K562 (cell line): ENCODE measurements around the gene FAM78A. TPM values are rescaled to one million over a fixed set of nuclear protein-coding genes. Genes with fewer than 3 reads are reported as not detected.
A peak's percentile ranks its signal among the peaks of the same experiment; 100 is the strongest.

Experiments
- ARID1B ChIP-seq: fragments of 450-650 bp; IDR thresholded peaks from 2 replicates; pipeline ENCODE4 v1.6.1; 2016; ENCODE audit warnings: antibody characterized with exemption, mild to moderate bottlenecking, inconsistent platforms
- CBFA2T2 ChIP-seq: fragments of 450-650 bp; conservative IDR thresholded peaks from 2 replicates; pipeline ENCODE4 v1.6.1; 2017; ENCODE audit warnings: mild to moderate bottlenecking
- CBFA2T3 ChIP-seq: fragments of 450-650 bp; IDR thresholded peaks from 2 replicates; pipeline ENCODE4 v1.6.1; 2017
- CREM ChIP-seq: IDR thresholded peaks from 2 replicates; pipeline ENCODE4 v1.6.1; 2014; ENCODE audit warnings: antibody characterized with exemption, low read depth
- E2F3 ChIP-seq: fragments of 250-450 bp; sonication (Bioruptor Pico); IDR thresholded peaks from 2 replicates; pipeline ENCODE4 v1.4.0; 2020; ENCODE audit warnings: mild to moderate bottlenecking
- EP300 ChIP-seq: IDR thresholded peaks from 2 replicates; pipeline ENCODE4 v1.6.1; 2012; ENCODE audit warnings: low read length, improper control_type of control experiment
- FOXJ2 ChIP-seq: fragments of 200-800 bp; sonication (Bioruptor generic); IDR thresholded peaks from 2 replicates; pipeline ENCODE4 v1.6.1; 2016; ENCODE audit warnings: missing genetic modification characterization, missing compliant biosample characterization
- HCFC1 ChIP-seq: IDR thresholded peaks from 2 replicates; pipeline ENCODE4 v1.6.1; 2012; ENCODE audit warnings: low read depth, low read length, improper control_type of control experiment
- MAZ ChIP-seq, 2 experiments: fragments of 450-650 bp in 1 of 2; sonication (generic) in 1 of 2; formaldehyde crosslinking; IDR thresholded peaks in 1 of 2; conservative IDR thresholded peaks in 1 of 2; 2 replicates each; pipeline versions ENCODE4 v1.4.0 to v1.5.0; 2020; ENCODE audit warnings: mild to moderate bottlenecking in 1 of 2, missing genetic modification reagents in 1 of 2
- NFE2 ChIP-seq: IDR thresholded peaks from 2 replicates; pipeline ENCODE4 v1.6.1; 2014; ENCODE audit warnings: antibody characterized with exemption, low read depth
- SMAD4 ChIP-seq: fragments of 250-450 bp; sonication (Bioruptor Pico); conservative IDR thresholded peaks from 2 replicates; pipeline ENCODE4 v1.8.0; 2021; ENCODE audit warnings: inconsistent platforms, mild to moderate bottlenecking, moderate library complexity
- TEAD4 ChIP-seq, 2 experiments: sonication (generic) in 1 of 2; formaldehyde crosslinking in 1 of 2; IDR thresholded peaks; 2 replicates each; pipeline versions ENCODE4 v1.6.1 to v1.8.0; 2012 to 2022; ENCODE audit warnings: borderline replicate concordance in 1 of 2, inconsistent platforms in 1 of 2, low read length in 1 of 2, mild to moderate bottlenecking in 1 of 2, missing genetic modification reagents in 1 of 2
- ZFX ChIP-seq: sonication (generic); formaldehyde crosslinking; IDR thresholded peaks from 2 replicates; pipeline ENCODE4 v1.8.0; 2022; ENCODE audit warnings: mild to moderate bottlenecking, missing genetic modification reagents, moderate library complexity
- polyA plus RNA-seq, 8 experiments: library from polyadenylated mRNA; depleted of rRNA in 4 of 8; stranded (reverse) in 5 of 8; unstranded in 3 of 8; fragments of >200 nt; fragmentation: Nextera tagmentation in 2 of 8; fragmentation: Illumina TruSeq in 1 of 8; extraction: Ambion mirVana in 2 of 8; extraction: Trizol in 1 of 8; gene quantifications; 2 replicates each; pipeline versions ENCODE4 v1.2.1 to v1.2.3, GENCODE V29; 2011 to 2014; ENCODE audit warnings: inconsistent platforms in 1 of 8, missing spikeins in 1 of 8
- total RNA-seq, 7 experiments: library from RNA; depleted of rRNA in 6 of 7; stranded (reverse); fragments of >200 nt in 6 of 7; fragmentation: Illumina TruSeq in 2 of 7; extraction: Trizol in 2 of 7; gene quantifications; 2 replicates each; pipeline versions ENCODE4 v1.2.1 to v1.2.3, GENCODE V29; 2011 to 2021; ENCODE audit warnings: low replicate concordance in 1 of 7
- TF ChIP-seq, protein P1 (sequence below): fragments of 450-650 bp; IDR thresholded peaks from 2 replicates; pipeline ENCODE4 v1.6.1; 2016
- TF ChIP-seq, protein P2 (sequence below): fragments of 150-350 bp; IDR thresholded peaks from 2 replicates; pipeline ENCODE4 v1.6.1; 2014; ENCODE audit warnings: low read depth, mild to moderate bottlenecking, low read length, borderline replicate concordance
- TF ChIP-seq, protein P3 (sequence below), 2 experiments: fragments of 450-650 bp; conservative IDR thresholded peaks; 2 replicates each; pipeline ENCODE4 v1.6.1; 2017; ENCODE audit warnings: mild to moderate bottlenecking in 2 of 2, moderate library complexity in 2 of 2

FAM78A gene
- total and polyA plus RNA-seq, 9 of the 15 experiments (the other 6 are each of a cell fraction or from before 2014, with no cell fraction given): 0.56 to 103 (median 55.2) TPM

DNA sequence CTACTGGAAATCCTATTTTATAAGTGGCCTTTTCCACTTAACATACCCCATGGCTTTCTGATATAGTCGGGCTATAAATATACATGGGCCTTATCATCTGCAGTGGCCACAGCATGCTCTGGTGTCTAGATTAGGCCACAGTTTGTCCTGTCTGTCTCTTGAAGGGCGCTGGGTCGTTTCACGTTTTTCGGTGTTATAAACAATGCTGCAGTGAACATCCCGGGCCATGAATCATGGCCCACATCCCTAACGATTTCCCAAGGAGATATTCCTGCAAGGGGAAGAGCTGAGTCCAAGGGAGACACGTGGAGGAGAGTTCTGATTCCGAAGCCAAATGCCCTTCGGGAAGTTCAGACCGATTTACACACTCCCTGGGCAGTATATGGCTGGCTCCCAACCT lies 21.6 kb upstream of the FAM78A start (continued):
- TF ChIP-seq SMAD4: 0 out of 2 replicates have a peak, but pooled peaks have one; percentile 16
- TF ChIP-seq E2F3: 0 out of 2 replicates have a peak, but pooled peaks have one; percentile 22
- no peak for TF ChIP-seq FOXJ2 (tag)
- peak; percentile 58 for TF ChIP-seq TEAD4 (IDR thresholded peaks at IDR 0.05; ENCODE audit: low read length)
- no peak for TF ChIP-seq TEAD4 (CRISPR knock-in tag; IDR thresholded peaks at IDR 0.05; ENCODE audit: borderline replicate concordance)
- peak; percentile 53 for TF ChIP-seq CBFA2T2
- TF ChIP-seq, protein P1, sequence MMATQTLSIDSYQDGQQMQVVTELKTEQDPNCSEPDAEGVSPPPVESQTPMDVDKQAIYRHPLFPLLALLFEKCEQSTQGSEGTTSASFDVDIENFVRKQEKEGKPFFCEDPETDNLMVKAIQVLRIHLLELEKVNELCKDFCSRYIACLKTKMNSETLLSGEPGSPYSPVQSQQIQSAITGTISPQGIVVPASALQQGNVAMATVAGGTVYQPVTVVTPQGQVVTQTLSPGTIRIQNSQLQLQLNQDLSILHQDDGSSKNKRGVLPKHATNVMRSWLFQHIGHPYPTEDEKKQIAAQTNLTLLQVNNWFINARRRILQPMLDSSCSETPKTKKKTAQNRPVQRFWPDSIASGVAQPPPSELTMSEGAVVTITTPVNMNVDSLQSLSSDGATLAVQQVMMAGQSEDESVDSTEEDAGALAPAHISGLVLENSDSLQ: peak; percentile 11; the same call in 1 of the 2 replicates
- TF ChIP-seq ARID1B: peak; percentile 54; the same call in 1 of the 2 replicates
- no peak for TF ChIP-seq NFE2
- TF ChIP-seq EP300: peak; percentile 7; the same call in 1 of the 2 replicates
- TF ChIP-seq CBFA2T3: peak; percentile 71
- TF ChIP-seq, protein P2, sequence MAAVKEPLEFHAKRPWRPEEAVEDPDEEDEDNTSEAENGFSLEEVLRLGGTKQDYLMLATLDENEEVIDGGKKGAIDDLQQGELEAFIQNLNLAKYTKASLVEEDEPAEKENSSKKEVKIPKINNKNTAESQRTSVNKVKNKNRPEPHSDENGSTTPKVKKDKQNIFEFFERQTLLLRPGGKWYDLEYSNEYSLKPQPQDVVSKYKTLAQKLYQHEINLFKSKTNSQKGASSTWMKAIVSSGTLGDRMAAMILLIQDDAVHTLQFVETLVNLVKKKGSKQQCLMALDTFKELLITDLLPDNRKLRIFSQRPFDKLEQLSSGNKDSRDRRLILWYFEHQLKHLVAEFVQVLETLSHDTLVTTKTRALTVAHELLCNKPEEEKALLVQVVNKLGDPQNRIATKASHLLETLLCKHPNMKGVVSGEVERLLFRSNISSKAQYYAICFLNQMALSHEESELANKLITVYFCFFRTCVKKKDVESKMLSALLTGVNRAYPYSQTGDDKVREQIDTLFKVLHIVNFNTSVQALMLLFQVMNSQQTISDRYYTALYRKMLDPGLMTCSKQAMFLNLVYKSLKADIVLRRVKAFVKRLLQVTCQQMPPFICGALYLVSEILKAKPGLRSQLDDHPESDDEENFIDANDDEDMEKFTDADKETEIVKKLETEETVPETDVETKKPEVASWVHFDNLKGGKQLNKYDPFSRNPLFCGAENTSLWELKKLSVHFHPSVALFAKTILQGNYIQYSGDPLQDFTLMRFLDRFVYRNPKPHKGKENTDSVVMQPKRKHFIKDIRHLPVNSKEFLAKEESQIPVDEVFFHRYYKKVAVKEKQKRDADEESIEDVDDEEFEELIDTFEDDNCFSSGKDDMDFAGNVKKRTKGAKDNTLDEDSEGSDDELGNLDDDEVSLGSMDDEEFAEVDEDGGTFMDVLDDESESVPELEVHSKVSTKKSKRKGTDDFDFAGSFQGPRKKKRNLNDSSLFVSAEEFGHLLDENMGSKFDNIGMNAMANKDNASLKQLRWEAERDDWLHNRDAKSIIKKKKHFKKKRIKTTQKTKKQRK: no peak
- TF ChIP-seq ZFX (CRISPR knock-in tag): peak; percentile 52
- no peak for TF ChIP-seq CREM
- TF ChIP-seq, protein P3, sequence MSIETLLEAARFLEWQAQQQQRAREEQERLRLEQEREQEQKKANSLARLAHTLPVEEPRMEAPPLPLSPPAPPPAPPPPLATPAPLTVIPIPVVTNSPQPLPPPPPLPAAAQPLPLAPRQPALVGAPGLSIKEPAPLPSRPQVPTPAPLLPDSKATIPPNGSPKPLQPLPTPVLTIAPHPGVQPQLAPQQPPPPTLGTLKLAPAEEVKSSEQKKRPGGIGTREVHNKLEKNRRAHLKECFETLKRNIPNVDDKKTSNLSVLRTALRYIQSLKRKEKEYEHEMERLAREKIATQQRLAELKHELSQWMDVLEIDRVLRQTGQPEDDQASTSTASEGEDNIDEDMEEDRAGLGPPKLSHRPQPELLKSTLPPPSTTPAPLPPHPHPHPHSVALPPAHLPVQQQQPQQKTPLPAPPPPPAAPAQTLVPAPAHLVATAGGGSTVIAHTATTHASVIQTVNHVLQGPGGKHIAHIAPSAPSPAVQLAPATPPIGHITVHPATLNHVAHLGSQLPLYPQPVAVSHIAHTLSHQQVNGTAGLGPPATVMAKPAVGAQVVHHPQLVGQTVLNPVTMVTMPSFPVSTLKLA (conservative IDR thresholded peaks at IDR 0.05): 0 out of 4 replicates have a peak, but pooled peaks of 1 of the 2 experiments have one; percentile 15
- no peak for TF ChIP-seq MAZ (CRISPR knock-in tag; conservative IDR thresholded peaks at IDR 0.05 in 1 of 2, IDR thresholded peaks at IDR 0.05 in 1 of 2)
- no peak for TF ChIP-seq HCFC1
